CD4-positive, alpha-beta T cell (primary cell): Measurements from ENCODE around the gene MAGEA4. TPM values are rescaled to one million over a fixed set of nuclear protein-coding genes. Genes with fewer than 3 reads are reported as not detected.

Experiments
- ATAC-seq: fragments of 200-7000 bp; cut with Tn5 transposase; one replicate; pipeline ENCODE4 v1.10.0; 2022; ENCODE audit warnings: mild to moderate bottlenecking; ENCODE audit not compliant: poor library complexity
- CTCF ChIA-PET: fragments of 350-600 bp; sonication (Branson Sonifier 250); formaldehyde crosslinking; loops from one replicate; lab custom pipeline; 2021; ENCODE audit warnings: antibody characterized with exemption, inconsistent platforms; lab: Charles Lee
- POLR2A ChIA-PET: fragments of 350-600 bp; sonication (Branson Sonifier 250); formaldehyde crosslinking; loops from one replicate; lab custom pipeline; 2021; ENCODE audit warnings: antibody characterized with exemption, inconsistent platforms; lab: Charles Lee
- DNase-seq, 14 experiments: peaks; one replicate each; pipeline ENCODE4 v3.0.0-alpha.2; 2013 to 2020; ENCODE audit warnings: mixed read lengths in 2 of 14
- H3K27ac ChIP-seq, 2 donors: one replicate each; pipeline versions ENCODE4 v1.5.1 to v1.7.0; 2013; ENCODE audit warnings: low read length in 2 of 2, low read depth in 1 of 2, mild to moderate bottlenecking in 1 of 2
- H3K27me3 ChIP-seq, 2 experiments: 1 replicate in 1 of 2; 2 replicates in 1 of 2; pipeline versions ENCODE4 v1.6.1 to v1.7.0; 2013; ENCODE audit warnings: low read length in 2 of 2, control low read depth in 1 of 2, mild to moderate bottlenecking in 1 of 2, moderate library complexity in 1 of 2; ENCODE audit not compliant: insufficient read depth in 2 of 2, control insufficient read depth in 1 of 2
- H3K36me3 ChIP-seq: one replicate; pipeline ENCODE4 v1.6.1; 2013; ENCODE audit warnings: low read length, control low read depth; ENCODE audit not compliant: insufficient read depth
- H3K4me1 ChIP-seq: one replicate; pipeline ENCODE4 v1.6.1; 2013; ENCODE audit warnings: low read length, control low read depth; ENCODE audit not compliant: insufficient read depth
- H3K4me3 ChIP-seq: one replicate; pipeline ENCODE4 v1.5.1; 2013; ENCODE audit warnings: mild to moderate bottlenecking, low read length, moderate library complexity
- H3K9me3 ChIP-seq, 2 experiments: 1 replicate in 1 of 2; 2 replicates in 1 of 2; pipeline versions ENCODE4 v1.6.1 to v1.7.0; 2013; ENCODE audit warnings: low read length in 2 of 2, mild to moderate bottlenecking in 2 of 2, control low read depth in 1 of 2, moderate library complexity in 1 of 2; ENCODE audit not compliant: control insufficient read depth in 1 of 2, insufficient read depth in 1 of 2
- H3K27ac Mint-ChIP-seq: one replicate; pipeline ENCODE4 v1.8.0; 2020; ENCODE audit warnings: mixed read lengths
- H3K27me3 Mint-ChIP-seq: one replicate; pipeline ENCODE4 v1.8.0; 2021; ENCODE audit warnings: mixed read lengths
- H3K36me3 Mint-ChIP-seq: one replicate; pipeline ENCODE4 v1.8.0; 2021; ENCODE audit warnings: low read depth, mixed read lengths
- H3K4me1 Mint-ChIP-seq: one replicate; pipeline ENCODE4 v1.8.0; 2021; ENCODE audit warnings: low read depth, mixed read lengths
- H3K4me3 Mint-ChIP-seq: one replicate; pipeline ENCODE4 v1.8.0; 2020; ENCODE audit warnings: mild to moderate bottlenecking, mixed read lengths
- H3K9me3 Mint-ChIP-seq: one replicate; pipeline ENCODE4 v1.8.0; 2020; ENCODE audit warnings: mixed read lengths
- intact Hi-C, 2 experiments: fragments of 100-400 bp; cut with DNase I in 1 of 2; cut with micrococcal nuclease in 1 of 2; formaldehyde crosslinking; loops; one replicate each; pipeline versions ENCODE4 v1.15.1 to v1.9.0; 2023 to 2025; cut with DNase I, micrococcal nuclease
- total RNA-seq, 174 experiments: library from RNA in 2 of 174; stranded (reverse) in 2 of 174; gene quantifications; one replicate each; pipeline ENCODE4 v1.2.3 and lab custom pipeline; 2021 to 2026
- TF ChIP-seq, protein P1 (sequence below): fragments of 200-600 bp; IDR thresholded peaks from one replicate; pipeline ENCODE4 v1.8.0; 2022; ENCODE audit warnings: antibody characterized with exemption, mild to moderate bottlenecking

Gene MAGEA4
- total RNA-seq, 2 experiments from 2014 or later: not detected

DNA sequence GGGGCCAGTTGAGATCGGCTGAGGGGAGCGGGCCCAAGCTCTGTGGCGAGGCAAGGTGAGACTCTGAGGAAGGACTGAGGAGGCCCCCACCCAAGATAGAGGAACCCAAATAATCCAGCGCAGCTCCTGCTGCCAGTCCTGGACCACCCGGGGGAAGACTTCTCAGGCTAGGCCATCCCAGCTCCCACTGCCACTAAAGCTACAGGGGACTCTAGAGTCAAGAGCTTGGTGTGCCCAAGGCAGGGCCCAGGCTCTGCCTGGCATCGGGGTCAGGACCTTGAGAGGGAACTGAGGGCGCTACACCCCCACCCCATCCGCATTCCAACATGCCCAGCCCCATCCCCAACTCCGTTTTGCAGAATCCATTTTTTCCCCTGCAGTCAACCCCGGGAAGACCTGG is 8.6 kb downstream of the MAGEA4 start:
- ATAC-seq (no peak), DNase-seq (no peak)
- H3K4me1 Mint-ChIP-seq: no peaks in the 10 kb centered on the region
- no peak overlapping the region for H3K4me3 Mint-ChIP-seq
- H3K9me3 Mint-ChIP-seq: no peaks in the 10 kb centered on the region
- no peaks in the 10 kb centered on the region for H3K36me3 Mint-ChIP-seq
- POLR2A ChIA-PET: no interaction called here
- no peaks in the 10 kb centered on the region for H3K36me3 ChIP-seq
- peaks cover 0 to 7% of the 10 kb centered on the region in 2 experiments for H3K9me3 ChIP-seq
- no peak overlapping the region for H3K27ac Mint-ChIP-seq
- intact Hi-C loops: no loop called here
- no peaks in the 10 kb centered on the region for H3K27me3 Mint-ChIP-seq
- H3K27me3 ChIP-seq: no peaks in the 10 kb centered on the region
- no peaks in the 10 kb centered on the region for H3K4me1 ChIP-seq
- H3K4me3 ChIP-seq: no peak overlapping the region
- no peak overlapping the region for H3K27ac ChIP-seq
- CTCF ChIA-PET: no interaction called here
- TF ChIP-seq, protein P1, sequence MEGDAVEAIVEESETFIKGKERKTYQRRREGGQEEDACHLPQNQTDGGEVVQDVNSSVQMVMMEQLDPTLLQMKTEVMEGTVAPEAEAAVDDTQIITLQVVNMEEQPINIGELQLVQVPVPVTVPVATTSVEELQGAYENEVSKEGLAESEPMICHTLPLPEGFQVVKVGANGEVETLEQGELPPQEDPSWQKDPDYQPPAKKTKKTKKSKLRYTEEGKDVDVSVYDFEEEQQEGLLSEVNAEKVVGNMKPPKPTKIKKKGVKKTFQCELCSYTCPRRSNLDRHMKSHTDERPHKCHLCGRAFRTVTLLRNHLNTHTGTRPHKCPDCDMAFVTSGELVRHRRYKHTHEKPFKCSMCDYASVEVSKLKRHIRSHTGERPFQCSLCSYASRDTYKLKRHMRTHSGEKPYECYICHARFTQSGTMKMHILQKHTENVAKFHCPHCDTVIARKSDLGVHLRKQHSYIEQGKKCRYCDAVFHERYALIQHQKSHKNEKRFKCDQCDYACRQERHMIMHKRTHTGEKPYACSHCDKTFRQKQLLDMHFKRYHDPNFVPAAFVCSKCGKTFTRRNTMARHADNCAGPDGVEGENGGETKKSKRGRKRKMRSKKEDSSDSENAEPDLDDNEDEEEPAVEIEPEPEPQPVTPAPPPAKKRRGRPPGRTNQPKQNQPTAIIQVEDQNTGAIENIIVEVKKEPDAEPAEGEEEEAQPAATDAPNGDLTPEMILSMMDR: no peak

DNA sequence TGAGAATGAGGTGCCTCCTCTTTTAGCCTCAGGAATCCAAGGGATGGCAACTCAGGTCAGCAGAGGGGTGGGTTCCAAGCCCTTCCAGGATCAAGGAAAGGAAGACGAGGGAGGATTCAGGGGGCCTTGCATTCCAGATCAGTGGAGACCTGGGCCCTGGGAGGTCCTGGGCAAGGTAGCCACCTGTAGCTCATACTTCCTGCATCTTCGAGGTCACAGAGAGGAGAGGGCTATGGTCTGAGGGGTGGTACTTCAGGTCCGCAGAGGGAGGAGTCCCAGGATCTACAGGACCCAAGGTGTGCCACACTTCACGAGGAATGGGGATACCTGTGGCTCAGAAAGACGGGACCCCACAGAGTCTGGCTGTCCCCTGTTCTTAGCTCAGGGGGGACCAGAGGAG is 9.2 kb downstream of the MAGEA4 start:
- Mint-ChIP-seq H3K36me3 (no peaks in the 10 kb centered on the region), H3K4me1 (no peaks in the 10 kb centered on the region), H3K27me3 (no peaks in the 10 kb centered on the region), H3K27ac (no peak overlapping the region), H3K9me3 (no peaks in the 10 kb centered on the region), H3K4me3 (no peak overlapping the region)
- Histone ChIP-seq H3K27me3 (no peaks in the 10 kb centered on the region), H3K4me3 (no peak overlapping the region), H3K9me3 (peaks cover 0 to 7% of the 10 kb centered on the region in 2 experiments), H3K4me1 (no peaks in the 10 kb centered on the region), H3K27ac (no peak overlapping the region), H3K36me3 (no peaks in the 10 kb centered on the region)
- ATAC-seq (no peak), DNase-seq (no peak)
- POLR2A ChIA-PET: no interaction called here
- CTCF ChIA-PET: no interaction called here
- intact Hi-C loops: no loop called here
- TF ChIP-seq, protein P1: no peak

DNA sequence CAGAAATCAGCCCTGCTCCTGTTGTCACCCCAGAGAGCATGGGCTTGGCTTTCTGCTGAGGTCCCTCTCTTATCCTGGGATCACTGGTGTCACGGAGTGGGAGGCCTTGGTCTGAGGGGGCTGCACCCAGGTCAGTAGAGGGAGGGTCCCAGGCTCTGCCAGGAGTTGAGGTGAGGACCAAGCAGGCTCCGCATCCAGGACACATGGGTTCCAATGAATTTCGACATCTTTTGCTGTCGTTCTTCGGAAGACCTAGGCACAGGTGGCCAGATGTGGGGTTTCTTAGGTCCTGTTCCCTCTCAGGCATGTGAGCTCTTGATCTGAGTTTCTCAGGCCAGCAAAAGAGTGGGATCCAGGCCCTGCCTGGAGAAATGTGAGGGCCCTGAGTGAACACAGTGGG is 10.0 kb downstream of the MAGEA4 start:
- H3K4me3 Mint-ChIP-seq: no peak overlapping the region
- no peak overlapping the region for H3K27ac ChIP-seq
- no peaks in the 10 kb centered on the region for H3K27me3 ChIP-seq
- intact Hi-C loops: no loop called here
- no peak for DNase-seq
- H3K4me1 Mint-ChIP-seq: no peaks in the 10 kb centered on the region
- TF ChIP-seq, protein P1: no peak
- no peaks in the 10 kb centered on the region for H3K27me3 Mint-ChIP-seq
- CTCF ChIA-PET: no interaction called here
- no peaks in the 10 kb centered on the region for H3K4me1 ChIP-seq
- no peak overlapping the region for H3K27ac Mint-ChIP-seq
- H3K9me3 ChIP-seq: peaks cover 0 to 7% of the 10 kb centered on the region in 2 experiments
- H3K9me3 Mint-ChIP-seq: no peaks in the 10 kb centered on the region
- ATAC-seq: no peak
- POLR2A ChIA-PET: no interaction called here
- H3K36me3 Mint-ChIP-seq: no peaks in the 10 kb centered on the region
- H3K36me3 ChIP-seq: no peaks in the 10 kb centered on the region
- no peak overlapping the region for H3K4me3 ChIP-seq
